Measurements from ENCODE around the gene GLYAT. TPM values are rescaled to one million over a fixed set of nuclear protein-coding genes. Genes with fewer than 3 reads are reported as not detected.

The GLYAT gene
- total and polyA plus RNA-seq, 2 of the 8 experiments (the other 6 are each of a cell fraction or from before 2014, with no cell fraction given) = not detected

DNA sequence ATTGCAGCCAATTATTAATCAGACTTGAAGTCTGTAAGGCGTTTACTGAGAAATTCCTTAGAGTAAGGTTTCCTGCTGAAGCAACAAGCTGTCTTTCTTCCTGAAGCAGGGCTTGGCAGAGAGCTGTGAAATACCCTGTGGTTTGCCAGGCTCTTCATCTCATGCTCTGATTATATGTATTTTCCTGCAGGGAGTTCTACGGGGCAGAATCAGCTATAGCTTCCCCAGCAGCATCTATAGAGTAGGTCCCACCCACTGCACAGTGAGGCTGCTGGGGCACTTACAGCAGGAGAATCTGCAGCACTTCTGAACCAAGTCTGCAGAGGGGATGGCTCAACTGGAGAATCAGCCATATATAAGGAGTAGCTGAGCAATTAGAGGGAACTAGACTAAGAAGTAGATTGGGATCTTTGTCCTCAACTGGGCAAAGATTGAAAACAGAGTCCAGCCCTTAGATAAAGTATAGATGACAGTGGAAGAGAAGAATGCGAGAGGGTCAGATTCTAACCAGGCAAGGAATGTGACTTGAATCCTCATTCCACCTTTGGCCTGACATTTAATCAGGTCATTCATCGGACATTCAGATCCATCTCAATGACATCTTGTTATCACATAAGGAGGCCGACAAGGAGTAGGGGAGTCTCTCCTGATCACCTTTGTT is 71.7 kb downstream of the GLYAT start (continued):
- TF ChIP-seq, protein P1, sequence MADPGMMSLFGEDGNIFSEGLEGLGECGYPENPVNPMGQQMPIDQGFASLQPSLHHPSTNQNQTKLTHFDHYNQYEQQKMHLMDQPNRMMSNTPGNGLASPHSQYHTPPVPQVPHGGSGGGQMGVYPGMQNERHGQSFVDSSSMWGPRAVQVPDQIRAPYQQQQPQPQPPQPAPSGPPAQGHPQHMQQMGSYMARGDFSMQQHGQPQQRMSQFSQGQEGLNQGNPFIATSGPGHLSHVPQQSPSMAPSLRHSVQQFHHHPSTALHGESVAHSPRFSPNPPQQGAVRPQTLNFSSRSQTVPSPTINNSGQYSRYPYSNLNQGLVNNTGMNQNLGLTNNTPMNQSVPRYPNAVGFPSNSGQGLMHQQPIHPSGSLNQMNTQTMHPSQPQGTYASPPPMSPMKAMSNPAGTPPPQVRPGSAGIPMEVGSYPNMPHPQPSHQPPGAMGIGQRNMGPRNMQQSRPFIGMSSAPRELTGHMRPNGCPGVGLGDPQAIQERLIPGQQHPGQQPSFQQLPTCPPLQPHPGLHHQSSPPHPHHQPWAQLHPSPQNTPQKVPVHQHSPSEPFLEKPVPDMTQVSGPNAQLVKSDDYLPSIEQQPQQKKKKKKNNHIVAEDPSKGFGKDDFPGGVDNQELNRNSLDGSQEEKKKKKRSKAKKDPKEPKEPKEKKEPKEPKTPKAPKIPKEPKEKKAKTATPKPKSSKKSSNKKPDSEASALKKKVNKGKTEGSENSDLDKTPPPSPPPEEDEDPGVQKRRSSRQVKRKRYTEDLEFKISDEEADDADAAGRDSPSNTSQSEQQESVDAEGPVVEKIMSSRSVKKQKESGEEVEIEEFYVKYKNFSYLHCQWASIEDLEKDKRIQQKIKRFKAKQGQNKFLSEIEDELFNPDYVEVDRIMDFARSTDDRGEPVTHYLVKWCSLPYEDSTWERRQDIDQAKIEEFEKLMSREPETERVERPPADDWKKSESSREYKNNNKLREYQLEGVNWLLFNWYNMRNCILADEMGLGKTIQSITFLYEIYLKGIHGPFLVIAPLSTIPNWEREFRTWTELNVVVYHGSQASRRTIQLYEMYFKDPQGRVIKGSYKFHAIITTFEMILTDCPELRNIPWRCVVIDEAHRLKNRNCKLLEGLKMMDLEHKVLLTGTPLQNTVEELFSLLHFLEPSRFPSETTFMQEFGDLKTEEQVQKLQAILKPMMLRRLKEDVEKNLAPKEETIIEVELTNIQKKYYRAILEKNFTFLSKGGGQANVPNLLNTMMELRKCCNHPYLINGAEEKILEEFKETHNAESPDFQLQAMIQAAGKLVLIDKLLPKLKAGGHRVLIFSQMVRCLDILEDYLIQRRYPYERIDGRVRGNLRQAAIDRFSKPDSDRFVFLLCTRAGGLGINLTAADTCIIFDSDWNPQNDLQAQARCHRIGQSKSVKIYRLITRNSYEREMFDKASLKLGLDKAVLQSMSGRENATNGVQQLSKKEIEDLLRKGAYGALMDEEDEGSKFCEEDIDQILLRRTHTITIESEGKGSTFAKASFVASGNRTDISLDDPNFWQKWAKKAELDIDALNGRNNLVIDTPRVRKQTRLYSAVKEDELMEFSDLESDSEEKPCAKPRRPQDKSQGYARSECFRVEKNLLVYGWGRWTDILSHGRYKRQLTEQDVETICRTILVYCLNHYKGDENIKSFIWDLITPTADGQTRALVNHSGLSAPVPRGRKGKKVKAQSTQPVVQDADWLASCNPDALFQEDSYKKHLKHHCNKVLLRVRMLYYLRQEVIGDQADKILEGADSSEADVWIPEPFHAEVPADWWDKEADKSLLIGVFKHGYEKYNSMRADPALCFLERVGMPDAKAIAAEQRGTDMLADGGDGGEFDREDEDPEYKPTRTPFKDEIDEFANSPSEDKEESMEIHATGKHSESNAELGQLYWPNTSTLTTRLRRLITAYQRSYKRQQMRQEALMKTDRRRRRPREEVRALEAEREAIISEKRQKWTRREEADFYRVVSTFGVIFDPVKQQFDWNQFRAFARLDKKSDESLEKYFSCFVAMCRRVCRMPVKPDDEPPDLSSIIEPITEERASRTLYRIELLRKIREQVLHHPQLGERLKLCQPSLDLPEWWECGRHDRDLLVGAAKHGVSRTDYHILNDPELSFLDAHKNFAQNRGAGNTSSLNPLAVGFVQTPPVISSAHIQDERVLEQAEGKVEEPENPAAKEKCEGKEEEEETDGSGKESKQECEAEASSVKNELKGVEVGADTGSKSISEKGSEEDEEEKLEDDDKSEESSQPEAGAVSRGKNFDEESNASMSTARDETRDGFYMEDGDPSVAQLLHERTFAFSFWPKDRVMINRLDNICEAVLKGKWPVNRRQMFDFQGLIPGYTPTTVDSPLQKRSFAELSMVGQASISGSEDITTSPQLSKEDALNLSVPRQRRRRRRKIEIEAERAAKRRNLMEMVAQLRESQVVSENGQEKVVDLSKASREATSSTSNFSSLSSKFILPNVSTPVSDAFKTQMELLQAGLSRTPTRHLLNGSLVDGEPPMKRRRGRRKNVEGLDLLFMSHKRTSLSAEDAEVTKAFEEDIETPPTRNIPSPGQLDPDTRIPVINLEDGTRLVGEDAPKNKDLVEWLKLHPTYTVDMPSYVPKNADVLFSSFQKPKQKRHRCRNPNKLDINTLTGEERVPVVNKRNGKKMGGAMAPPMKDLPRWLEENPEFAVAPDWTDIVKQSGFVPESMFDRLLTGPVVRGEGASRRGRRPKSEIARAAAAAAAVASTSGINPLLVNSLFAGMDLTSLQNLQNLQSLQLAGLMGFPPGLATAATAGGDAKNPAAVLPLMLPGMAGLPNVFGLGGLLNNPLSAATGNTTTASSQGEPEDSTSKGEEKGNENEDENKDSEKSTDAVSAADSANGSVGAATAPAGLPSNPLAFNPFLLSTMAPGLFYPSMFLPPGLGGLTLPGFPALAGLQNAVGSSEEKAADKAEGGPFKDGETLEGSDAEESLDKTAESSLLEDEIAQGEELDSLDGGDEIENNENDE (IDR thresholded peaks at IDR 0.05; ENCODE audit: insufficient replicate concordance, low read length) = no peak
- no peak for TF ChIP-seq YY1 (IDR thresholded peaks at IDR 0.05; ENCODE audit: low read depth, low read length)
- no peak for TF ChIP-seq GTF2F1 (IDR thresholded peaks at IDR 0.05; ENCODE audit: borderline replicate concordance, low read depth, low read length)
- no peak for TF ChIP-seq RBBP5 (IDR thresholded peaks at IDR 0.05; ENCODE audit: borderline replicate concordance, low read depth, low read length)
- no peak for TF ChIP-seq SP2 (IDR thresholded peaks at IDR 0.05; ENCODE audit: low read length)
- TF ChIP-seq SIX5 (IDR thresholded peaks at IDR 0.05; ENCODE audit: low read depth, low read length) = no peak
- no peak for TF ChIP-seq NANOG (IDR thresholded peaks at IDR 0.05; ENCODE audit: insufficient read depth, low read depth, low read length, poor library complexity, severe bottlenecking)
- TF ChIP-seq HDAC2 (IDR thresholded peaks at IDR 0.05; ENCODE audit: borderline replicate concordance in 1 of 2, low read depth in 2 of 2, low read length in 2 of 2) = no peak
- TF ChIP-seq EGR1 (IDR thresholded peaks at IDR 0.05; ENCODE audit: borderline replicate concordance, low read depth, low read length) = no peak
- TF ChIP-seq FOSL1 (IDR thresholded peaks at IDR 0.05; ENCODE audit: insufficient read depth, low read depth, low read length) = no peak
- TF ChIP-seq CREB1 (IDR thresholded peaks at IDR 0.05) = no peak

Measured in H1 (cell line).